NCI-H524 (cell line): ENCODE results near the gene PRKAG2.

Experiments used
- DNase-seq, 2 experiments: peaks; one replicate each; lab custom pipeline; 2025; lab: John Stamatoyannopoulos, UW

Gene PRKAG2

DNA sequence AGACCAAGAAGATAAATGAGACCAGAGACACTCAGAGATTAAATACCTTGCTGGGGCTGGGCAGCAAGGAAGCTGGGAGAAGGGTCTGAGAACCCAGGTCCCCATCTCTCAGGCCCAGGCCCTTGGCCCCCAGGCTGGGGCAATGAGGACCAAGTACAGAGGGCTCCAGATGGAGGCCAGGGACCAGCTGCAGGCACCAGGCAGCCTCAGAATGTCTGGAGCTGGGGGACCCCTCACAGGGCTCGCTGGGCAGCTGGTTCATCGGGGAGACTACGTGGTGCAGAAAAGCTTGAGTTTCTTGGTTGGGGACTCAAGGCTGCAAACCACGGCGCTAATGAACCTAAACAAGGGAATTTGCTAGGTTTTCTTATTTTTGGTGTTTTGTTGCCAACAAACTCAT is 75.6 kb downstream of the PRKAG2 start:
- DNase-seq: no peak

DNA sequence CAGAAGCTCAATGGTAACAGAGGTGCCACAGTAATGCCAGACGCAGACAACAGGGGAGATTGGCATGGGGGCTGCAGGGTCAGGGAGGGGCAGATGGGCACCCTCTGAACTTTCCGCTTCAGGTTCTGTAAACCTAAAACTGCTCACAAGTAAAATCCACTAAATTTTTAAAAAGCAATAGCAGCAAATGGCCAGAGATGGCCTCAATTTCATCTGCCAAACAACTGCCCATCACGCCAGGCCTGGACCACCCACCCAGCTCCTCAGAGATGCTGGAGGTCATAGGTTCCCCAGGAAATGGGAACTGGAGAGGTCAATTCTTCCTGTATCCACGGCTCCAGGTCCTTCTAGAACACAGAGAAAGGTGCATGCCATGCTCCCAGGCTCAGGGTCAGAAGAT is 76.1 kb downstream of the PRKAG2 start:
- DNase-seq: no peak

DNA sequence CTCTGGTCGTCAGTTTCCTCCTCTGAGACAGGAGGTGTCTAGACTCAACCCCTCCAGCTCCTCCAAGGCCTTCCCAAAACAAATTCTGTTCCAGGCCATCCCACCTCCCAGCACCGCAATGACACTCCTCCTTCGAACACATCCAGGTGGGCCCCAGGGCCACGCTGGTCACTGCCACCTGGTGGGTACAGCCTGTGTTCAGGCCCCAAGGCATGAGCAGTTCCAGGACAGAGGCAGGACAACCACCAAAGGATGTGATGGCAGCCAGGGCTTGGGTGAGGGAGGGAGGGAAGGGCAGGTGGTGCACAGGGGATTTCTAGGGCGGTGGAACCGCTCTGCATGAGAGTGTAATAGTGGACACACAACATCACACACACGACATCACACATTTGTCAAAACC is 76.5 kb downstream of the PRKAG2 start:
- no peak for DNase-seq

DNA sequence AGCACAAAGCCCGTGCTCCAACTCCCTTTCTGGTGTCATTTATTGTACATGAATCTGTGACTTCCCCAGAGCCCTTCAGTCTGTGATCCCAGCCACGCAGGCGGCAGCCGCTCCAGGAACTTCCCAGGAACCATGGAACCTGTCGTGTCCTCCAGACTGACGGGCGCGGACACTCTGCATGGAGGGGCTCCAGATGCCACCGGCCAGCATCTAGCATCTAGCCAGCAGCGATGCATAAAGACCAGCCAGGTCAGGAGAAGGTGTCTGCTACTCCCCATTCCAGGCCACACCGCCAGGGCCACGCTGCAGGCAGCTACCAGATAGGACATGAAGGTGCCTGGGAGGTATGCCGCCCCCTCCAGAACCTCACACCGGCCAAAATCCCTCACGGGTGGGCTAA is 77.4 kb downstream of the PRKAG2 start:
- no peak for DNase-seq

DNA sequence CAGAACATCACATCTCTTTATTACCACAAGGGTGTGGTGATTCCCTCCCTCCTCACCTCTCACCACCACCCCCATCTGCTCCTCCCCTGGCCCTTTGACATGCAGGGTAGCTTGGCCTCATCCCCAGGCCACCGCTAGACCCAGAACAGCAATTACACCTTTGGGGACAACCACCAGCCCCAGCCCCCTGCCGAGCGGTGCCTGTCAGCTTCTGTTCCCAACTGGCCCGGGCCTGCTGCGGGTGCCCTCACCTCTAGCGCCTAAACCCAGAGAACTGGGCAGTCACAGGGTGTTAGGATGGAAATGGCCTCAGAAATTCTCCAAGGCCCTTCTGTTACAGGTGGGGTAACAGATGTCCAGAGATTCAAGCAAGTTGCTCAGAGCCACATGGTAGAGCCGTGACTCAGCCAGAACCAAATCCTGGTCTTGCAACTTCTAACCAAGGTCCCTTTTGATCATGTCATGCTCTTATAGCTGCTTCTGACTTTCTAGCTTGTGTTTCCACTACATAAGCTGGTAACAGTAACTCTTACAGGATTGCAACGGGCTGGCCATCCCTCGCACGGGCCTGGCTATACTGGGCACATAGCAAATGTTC is 78.0 kb downstream of the PRKAG2 start:
- DNase-seq: peak; percentile 6 to 49

DNA sequence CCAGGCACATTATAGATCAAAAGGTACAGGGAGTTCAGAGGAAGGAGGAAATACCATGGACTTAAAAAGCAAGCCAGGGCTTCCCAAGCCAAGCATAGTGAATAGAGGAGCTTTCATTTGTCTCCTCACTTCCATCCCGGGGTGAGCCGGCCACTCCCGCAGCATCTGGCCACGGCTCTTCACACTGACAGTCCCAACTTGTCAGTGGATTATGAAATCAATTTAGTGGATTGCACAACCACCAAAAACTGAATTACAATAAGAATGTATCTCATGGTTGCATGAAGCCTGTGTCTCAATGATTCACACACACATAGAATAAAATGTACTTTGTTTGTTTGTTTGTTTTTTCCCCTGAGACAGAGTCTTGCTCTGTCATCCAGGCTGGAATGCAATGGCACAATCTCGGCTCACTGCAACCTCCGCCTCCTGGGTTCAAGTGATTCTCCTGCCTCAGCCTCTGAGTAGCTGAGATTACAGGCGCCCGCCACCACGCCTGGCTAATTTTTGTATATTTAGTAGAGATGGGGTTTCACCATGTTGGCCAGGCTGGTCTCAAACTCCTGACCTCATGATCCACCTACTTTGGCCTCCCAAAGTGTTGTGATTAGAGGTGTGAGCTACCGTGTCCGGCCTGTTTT is 79.1 kb downstream of the PRKAG2 start:
- DNase-seq: peak in 1 of 2 experiments; percentile 49

DNA sequence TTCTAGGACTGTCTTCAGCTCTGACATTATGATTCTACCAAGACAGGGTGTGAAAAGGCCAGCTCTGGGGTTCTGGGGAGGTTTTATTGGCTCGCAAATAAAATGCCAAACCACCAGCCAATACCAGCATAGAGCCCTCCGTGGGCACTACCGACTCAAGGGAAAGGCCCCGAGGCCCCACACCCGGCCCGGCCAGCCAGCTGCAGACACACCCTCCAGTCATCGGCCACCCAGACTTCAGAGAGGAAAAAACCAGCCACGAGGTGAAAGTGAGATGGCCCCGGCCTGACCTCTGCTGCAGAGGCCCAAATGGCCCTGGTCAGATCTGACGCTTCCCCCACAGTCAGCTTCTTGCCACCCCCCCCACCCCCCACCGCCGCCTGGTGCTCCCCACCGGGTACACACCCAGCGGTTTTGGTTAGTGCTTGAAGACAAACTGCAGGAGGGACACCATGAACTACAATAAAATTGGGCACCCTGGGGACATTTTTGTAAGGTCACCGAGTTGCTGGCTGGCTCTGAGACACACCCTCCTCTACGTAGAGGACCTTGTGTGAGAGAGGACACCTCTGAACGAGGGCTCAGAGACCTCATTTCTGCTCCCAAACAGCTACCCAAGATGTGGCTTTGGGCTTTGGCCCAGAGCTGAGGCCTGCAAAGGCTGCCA is 79.9 kb downstream of the PRKAG2 start:
- no peak for DNase-seq

DNA sequence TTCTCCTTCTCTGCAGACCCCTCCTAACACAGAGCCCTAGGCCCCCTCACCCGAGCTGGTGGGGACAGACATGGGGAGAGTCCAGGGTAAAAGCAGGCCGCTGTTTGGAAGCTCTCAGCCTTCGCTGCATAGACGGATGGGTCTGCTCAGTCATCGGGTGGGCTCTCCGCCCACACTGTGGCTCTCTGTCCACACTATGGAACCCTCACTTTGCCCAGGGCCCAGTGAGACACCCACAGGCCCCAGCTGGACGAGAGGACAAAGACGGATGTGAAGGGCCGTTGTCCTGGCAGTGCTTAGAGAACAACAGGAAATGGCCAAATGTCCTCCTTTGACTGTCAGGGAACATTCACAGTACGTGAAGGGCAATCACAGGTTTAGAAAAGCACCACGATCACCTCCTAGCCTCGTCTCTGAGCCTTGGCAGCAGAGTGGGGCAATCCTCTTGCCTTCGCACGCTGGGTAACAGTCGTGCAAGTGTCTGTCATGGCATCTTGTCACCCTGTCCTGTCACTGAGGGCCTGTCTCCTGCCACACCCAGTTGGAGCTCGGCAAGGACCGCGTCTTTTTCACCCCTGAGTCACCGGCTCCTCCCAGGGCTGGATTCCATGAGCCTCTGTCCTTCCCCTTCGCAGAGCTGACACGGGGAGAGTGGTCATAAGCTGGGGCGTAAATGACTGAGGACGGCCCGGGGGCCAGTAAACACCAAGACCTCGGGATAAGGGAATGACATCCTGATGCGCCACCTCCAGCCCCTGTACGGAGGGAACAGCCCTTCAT is 80.6 kb downstream of the PRKAG2 start:
- no peak for DNase-seq

DNA sequence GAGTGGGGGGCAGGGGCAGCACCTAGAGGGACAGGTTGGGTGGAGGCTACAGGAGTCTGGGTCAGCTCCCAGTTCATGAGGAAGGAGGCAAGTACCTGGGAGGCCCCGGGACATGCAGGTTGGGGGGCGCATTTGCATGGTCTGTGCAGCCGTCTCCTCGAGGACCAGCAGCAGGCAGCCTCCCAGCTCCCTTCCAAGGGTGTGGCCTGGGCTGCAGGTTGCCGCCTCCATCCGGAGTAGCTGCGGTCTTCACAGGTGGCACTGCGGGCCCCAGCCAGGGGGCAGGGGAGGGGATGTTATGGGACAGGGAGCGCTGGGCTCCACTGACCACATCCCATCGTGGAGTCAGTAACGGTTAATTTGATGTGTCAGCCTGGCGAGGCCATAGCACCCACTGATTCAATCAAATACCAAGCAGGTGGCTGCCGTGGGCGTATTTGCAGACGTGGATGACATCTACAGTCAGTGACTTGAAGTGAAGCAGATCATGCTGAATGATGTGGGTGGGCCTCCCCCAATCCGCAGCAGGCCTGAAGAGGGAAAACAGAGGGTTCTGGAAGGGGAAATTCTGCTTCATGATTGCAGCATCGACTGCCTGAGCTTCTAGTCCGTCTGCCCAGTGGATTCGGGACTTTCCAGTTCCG is 81.6 kb downstream of the PRKAG2 start:
- no peak for DNase-seq

DNA sequence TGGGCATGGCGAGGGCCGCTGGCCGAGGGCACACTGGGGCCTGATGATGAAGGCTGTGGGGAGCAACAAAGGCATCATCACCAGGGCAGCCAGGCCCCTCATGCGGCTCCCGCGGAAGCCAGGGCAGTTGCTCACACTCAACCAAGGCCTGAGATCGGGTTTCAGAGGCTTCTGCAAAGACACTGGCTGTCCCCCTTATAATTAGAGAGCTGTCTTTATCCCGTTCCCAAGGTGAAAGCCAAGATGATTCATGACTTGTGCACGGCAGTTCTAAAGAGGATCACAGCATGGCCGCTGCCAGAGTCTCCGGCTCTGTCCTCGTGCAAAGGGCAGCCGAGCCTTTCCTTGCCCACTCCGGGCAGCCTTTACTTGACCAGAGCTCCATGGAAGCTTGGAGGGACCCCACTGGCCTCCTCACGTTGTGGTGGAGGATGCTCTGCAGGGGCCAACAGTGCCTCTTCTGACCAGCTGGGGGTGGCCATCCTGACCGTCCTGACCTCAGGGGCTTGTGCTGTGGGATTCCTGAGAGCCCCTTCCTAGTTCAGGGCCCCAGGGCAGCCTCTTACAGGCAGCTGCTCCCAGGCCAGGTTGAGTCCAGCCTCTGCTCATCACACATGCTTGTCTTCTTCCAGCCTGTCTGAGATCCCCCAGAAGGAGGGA is 82.3 kb downstream of the PRKAG2 start:
- DNase-seq: peak in 1 of 2 experiments; percentile 51

DNA sequence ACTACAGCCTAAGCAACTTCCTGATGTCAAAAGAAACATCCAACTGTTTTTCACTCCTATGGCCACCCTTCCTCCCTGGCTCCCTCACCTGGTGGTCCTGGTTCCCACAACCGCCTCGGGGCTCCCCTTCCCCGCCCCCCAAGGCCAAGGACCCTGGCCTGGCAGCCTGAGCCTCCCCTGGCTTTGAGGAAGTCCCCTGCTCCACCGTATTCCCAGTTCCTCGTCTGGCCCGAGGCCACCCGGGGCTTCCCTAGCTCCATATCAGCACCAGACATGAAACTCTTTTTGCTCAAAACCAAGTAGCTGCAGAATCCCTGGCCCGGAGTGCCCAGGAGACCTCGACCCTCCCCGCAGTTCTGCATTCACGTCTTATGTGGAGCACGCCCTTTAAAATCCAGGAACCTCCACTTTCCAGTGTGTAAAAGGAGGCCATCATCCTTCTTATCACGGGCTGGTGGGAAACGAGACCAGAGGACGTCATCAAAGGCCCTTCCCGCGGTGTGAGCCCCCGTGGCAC is 82.9 kb downstream of the PRKAG2 start:
- DNase-seq: no peak

DNA sequence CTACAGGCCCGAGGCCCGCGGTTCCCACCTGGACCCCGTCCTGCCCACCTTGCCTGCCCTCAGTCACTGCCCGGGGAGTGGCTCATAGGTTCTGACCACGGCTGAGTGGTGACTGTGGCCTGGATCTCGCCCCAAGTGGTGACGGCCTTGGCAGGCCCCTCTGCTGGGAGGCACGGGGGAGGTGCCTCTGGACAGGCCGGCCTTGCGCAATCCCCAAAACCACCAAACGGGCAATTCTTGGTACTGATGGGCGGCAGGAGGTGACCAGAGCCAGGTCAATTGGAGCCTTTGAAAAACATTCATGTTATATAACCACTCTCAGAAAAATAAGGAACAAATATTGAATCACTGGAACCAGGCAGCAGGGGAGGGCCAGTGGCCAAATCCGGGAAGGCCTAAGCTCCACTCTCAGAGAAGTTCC is 83.4 kb downstream of the PRKAG2 start:
- no peak for DNase-seq

DNA sequence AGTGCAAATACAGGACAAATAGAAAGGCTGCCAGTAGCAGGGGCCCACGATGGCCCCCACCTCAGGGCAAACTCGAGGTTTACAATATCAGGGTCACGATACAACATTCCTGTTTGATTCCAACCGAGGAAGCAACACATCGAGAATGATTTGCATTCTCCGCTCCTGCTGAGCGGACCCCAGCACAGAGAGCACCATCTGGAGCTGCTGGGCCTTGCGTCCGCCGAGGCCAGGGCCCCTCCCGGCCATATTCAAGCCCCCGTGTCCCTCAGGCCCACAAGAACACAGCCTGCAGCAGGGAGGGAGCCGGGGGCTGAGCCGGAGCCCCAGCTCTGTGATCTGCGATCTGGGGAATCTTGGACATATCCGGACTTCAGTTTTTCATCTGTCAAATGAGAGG is 84.3 kb downstream of the PRKAG2 start:
- DNase-seq: no peak

DNA sequence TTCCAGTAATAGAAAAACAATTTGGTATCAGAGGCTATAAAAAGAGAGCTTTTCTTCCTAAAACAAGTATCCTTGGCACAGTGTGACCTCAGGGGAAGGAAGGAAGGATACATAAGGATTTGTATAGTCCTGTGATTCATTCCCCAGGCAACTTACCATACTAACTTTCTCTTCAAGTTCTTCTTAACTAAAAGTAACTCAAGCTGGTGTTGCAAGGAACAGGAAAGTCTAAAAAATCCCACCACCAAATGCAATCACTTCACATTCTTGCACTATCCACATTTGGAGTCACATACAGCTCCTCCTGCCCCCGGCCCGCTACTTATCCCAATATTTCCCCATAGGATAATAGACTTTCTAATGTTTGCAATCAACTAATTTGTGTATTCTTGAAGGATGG is 84.8 kb downstream of the PRKAG2 start:
- DNase-seq: no peak

DNA sequence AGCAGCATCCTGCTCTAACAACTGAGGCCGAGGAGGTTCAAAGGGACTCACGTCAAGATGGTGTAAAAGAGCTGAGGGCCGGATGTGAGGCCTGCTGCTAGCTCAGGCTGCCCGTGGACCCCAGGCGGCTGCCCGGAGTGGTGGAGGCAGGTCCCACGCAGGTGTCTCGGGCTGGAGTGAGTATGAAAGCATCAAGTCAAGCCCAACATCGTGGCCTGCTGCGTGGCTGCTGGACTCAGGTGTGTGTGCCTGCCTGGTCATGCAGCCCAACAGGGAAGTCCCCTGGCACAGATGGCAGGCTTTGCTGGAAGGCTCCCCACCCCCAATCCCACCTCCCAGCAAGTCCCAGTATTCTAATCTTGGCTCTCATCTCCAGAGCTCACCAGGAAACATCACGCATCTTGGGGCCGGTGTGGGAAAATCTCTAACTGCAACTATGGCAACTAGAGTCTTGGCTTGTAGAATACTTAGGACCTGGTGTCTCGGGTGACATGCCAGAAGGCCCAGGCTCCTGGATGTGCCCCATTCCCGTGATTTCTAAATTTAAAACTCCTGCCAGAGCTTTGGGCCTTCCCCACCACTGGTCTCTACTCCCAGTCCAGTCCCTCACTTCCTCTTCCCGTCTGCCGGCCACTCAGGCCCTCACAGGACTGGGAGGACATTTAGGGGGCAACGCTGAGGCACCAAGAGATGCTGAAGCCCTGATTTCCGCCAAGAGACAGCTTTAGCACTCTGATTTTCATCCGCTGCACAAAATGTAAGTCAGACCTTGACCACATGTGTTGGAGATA is 85.9 kb downstream of the PRKAG2 start:
- DNase-seq: peak in 1 of 2 experiments; percentile 11

DNA sequence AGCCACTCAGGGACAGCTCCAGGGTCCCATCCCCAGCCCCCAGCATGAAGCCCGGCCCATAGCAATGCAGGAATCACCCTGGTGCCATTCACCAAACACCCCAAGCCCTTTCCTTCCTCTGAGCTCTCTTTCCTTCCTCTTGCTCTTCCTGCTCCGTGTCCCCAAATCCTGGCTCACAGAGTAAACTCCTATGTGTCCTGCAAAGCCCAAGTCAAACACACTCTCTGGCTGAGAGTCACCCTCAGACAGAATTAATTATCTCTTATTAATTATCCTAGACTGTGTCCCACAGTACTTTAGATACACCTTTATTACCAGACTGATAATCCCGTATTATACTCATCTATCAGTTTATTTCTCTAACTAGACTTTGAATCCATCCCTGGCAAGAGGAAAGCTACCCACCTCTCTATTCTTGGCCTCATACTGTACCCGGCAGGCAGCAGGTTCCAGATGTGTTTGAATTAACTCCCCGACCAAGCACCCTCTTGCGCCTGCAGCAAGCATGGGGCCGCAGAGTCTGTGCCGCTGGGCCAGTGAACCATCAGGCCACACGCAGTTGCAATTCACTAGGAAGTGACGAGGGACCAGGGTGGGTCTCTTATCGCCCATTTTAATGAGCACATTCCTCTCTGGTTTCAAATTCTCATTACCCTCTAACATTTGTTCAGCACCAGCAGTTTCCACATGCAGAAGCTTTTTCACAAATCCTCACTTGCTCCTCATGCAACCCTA is 86.7 kb downstream of the PRKAG2 start:
- DNase-seq: no peak

DNA sequence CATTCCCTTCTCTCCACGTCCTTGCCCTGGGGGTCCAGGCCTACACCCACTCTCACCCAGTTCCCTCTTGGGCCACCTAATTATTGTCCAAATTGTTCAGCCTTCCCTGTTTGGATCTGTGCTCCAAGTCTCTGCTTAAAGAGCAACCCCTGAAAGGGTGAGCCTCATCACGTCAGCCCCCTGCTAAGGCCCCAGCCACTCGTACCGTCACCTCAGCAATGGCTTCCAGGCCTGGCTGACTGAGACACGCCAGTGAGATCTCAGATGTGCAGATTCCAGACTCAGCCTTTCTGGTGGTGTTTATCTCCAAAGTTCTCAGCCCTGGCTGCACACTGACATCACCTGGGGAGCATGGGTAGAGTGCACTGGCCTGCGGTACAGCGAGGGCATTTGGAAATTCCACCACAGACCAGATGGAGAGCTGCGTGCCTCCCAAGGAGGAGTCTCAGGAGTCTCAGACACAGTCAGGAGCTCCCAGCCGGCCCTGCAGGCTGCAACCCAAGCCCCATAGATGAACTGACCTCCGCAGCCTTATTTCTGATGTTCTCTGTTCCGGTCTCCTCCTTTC is 87.5 kb downstream of the PRKAG2 start:
- DNase-seq: no peak

DNA sequence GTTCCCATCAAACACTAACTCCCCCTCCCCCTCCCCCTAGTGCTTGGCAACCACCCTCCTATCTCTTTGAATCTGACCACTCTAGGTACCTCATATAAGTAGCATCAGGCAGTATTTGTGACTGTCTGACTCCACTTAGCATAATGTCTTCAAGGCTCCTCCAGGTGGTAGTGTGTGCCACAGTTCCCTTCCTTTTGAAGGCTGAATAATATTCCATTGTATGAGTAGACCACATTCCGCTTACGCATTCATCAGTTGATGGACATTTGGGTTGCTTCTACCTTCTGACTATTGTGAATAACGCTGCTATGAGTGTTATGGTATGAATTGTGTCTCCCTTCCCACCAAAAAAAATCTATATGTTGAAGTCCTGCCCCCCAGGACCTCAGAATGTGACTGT is 89.6 kb downstream of the PRKAG2 start:
- DNase-seq: no peak

DNA sequence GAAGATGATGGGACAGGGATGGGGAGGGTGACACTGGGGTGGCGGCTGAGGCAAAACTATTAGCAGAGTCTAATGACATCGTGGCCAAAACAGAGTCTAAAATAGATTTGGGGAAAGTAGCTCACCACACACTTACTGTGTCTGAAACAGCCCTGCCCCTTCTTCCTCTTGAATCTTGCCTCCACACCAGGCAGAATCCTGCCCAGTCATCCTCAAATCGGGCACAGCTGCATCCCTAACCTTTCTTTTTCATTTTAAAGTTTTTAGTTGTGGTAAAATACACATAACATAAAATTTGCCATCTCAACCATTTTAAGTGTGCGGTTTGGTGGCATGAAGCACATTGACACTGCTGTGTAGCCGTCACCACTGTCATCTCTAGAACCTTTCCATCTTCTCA is 90.0 kb downstream of the PRKAG2 start:
- DNase-seq: no peak

DNA sequence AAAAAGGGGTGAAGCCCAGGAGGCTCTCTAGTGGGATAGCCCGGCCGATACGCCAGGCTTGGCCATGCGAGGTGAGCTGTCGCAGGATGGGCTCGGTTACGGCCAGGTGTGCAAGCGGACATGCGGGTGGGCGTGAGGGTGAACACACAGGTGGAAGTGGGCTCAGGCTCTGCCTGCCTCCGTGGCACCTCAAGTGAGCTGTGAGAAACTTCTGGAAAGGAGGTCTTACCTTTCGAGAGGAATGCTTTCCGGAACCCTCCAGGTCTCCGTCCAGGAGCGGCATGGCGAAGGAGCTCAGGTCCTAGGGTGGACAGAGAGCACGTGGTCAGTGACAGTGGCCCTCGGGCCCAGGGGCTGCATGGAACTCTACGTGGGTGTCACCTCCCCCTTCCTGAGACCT is 90.7 kb downstream of the PRKAG2 start:
- no peak for DNase-seq
